HG03103 (cell line): ENCODE data around the gene TCN2.
"Not testable (repeated sequence)": the region's sequence is repeated elsewhere in the genome, so short reads cannot be mapped to it uniquely, and the experiment has no call there.

Experiments used
- ATAC-seq: cut with Tn5 transposase; IDR thresholded peaks from one replicate; pipeline ENCODE4 v1.9.1; 2021; ENCODE audit warnings: low read depth; ENCODE audit not compliant: unreplicated experiment

The TCN2 gene

GRCh38 chr22:30575859-30576258 is 31.1 kb upstream of the TCN2 start:
- no peak for ATAC-seq

- ATAC-seq = no peak
Observed at GRCh38 chr22:30578481-30578880, 28.5 kb upstream of the TCN2 start.

GRCh38 chr22:30580896-30581295 is 26.1 kb upstream of the TCN2 start:
- ATAC-seq = no peak

- ATAC-seq = no peak
Observed at GRCh38 chr22:30582051-30582450, 24.9 kb upstream of the TCN2 start.

- no peak for ATAC-seq
Observed at GRCh38 chr22:30582788-30583545, 24.0 kb upstream of the TCN2 start.

- ATAC-seq = no peak
Observed at GRCh38 chr22:30584441-30584840, 22.5 kb upstream of the TCN2 start.

GRCh38 chr22:30586414-30586813 is 20.6 kb upstream of the TCN2 start:
- no peak for ATAC-seq

GRCh38 chr22:30591191-30591587 is 15.8 kb upstream of the TCN2 start:
- no peak for ATAC-seq

- ATAC-seq = peak; percentile 90
Observed at GRCh38 chr22:30591588-30592359, 15.2 kb upstream of the TCN2 start, which contains the start of gene PES1. Gene PES1, minus strand, starts transcription at chr22:30591910. Its CDS starts 77 bp downstream, at chr22:30591833.

GRCh38 chr22:30592360-30592713 is 14.6 kb upstream of the TCN2 start:
- not testable (repeated sequence) for ATAC-seq

GRCh38 chr22:30596199-30596598 is 10.8 kb upstream of the TCN2 start:
- ATAC-seq = no peak

- no peak for ATAC-seq
Observed at GRCh38 chr22:30596886-30597285, 10.1 kb upstream of the TCN2 start.

- no peak for ATAC-seq
Observed at GRCh38 chr22:30598986-30599385, 8.0 kb upstream of the TCN2 start.

- ATAC-seq = no peak
Observed at GRCh38 chr22:30600921-30601320, 6.1 kb upstream of the TCN2 start.

- ATAC-seq = no peak
Observed at GRCh38 chr22:30601464-30601863, 5.5 kb upstream of the TCN2 start.

- ATAC-seq = no peak
Observed at GRCh38 chr22:30602049-30602448, 4.9 kb upstream of the TCN2 start.

GRCh38 chr22:30603801-30604200 is 3.2 kb upstream of the TCN2 start:
- no peak for ATAC-seq

- ATAC-seq = no peak
Observed at GRCh38 chr22:30604723-30605122, 2.3 kb upstream of the TCN2 start.

- no peak for ATAC-seq
Observed at GRCh38 chr22:30605449-30606110, 1.4 kb upstream of the TCN2 start.

GRCh38 chr22:30607300-30607930 is 441 bp downstream of the TCN2 start:
- no peak for ATAC-seq

- ATAC-seq = no peak
Observed at GRCh38 chr22:30607939-30608338, 965 bp downstream of the TCN2 start.
